KMS-11 (cell line): ENCODE results near the gene NSF.
A peak's percentile ranks its signal among the peaks of the same experiment; 100 is the strongest.
"Not testable (repeated sequence)": the region's sequence is repeated elsewhere in the genome, so short reads cannot be mapped to it uniquely, and the experiment has no call there.

Experiments
- H2AFZ ChIP-seq: fragments of 200-600 bp; sonication (generic); 2 replicates; pipeline ENCODE4 v1.6.1; 2016; ENCODE audit warnings: antibody characterized with exemption, mixed run types, low read depth
- H3K27ac ChIP-seq: fragments of 200-600 bp; sonication (generic); 2 replicates; pipeline ENCODE4 v1.6.1; 2016; ENCODE audit warnings: mild to moderate bottlenecking, mixed run types
- H3K27me3 ChIP-seq: fragments of 200-600 bp; sonication (generic); 2 replicates; pipeline ENCODE4 v1.6.1; 2017; ENCODE audit warnings: mild to moderate bottlenecking, low read depth, mixed run types, moderate library complexity; ENCODE audit not compliant: insufficient read depth
- H3K36me3 ChIP-seq: fragments of 200-600 bp; sonication (generic); 2 replicates; pipeline ENCODE4 v1.6.1; 2017; ENCODE audit warnings: mild to moderate bottlenecking, mixed run types; ENCODE audit not compliant: insufficient read depth
- H3K4me1 ChIP-seq: fragments of 200-600 bp; sonication (generic); 2 replicates; pipeline ENCODE4 v1.6.1; 2016; ENCODE audit warnings: mild to moderate bottlenecking, low read depth, mixed run types; ENCODE audit not compliant: poor library complexity, severe bottlenecking
- H3K4me2 ChIP-seq: fragments of 200-600 bp; sonication (generic); 2 replicates; pipeline ENCODE4 v1.7.0; 2016; ENCODE audit warnings: mild to moderate bottlenecking, mixed run types
- H3K4me3 ChIP-seq: fragments of 200-600 bp; sonication (generic); IDR thresholded peaks from 2 replicates; pipeline ENCODE4 v1.6.1; 2017; ENCODE audit warnings: low read depth, low read length, mixed read lengths; ENCODE audit not compliant: insufficient read depth
- H3K79me2 ChIP-seq: fragments of 200-600 bp; sonication (generic); 2 replicates; pipeline ENCODE4 v1.6.1; 2016; ENCODE audit warnings: low read depth, mixed run types; ENCODE audit not compliant: insufficient read depth
- H3K9ac ChIP-seq: fragments of 200-600 bp; sonication (generic); 2 replicates; pipeline ENCODE4 v1.6.1; 2016; ENCODE audit warnings: mild to moderate bottlenecking, mixed run types
- H4K20me1 ChIP-seq: fragments of 200-600 bp; sonication (generic); 2 replicates; pipeline ENCODE4 v1.6.1; 2016; ENCODE audit warnings: mild to moderate bottlenecking, mixed run types; ENCODE audit not compliant: insufficient read depth

NSF gene

DNA sequence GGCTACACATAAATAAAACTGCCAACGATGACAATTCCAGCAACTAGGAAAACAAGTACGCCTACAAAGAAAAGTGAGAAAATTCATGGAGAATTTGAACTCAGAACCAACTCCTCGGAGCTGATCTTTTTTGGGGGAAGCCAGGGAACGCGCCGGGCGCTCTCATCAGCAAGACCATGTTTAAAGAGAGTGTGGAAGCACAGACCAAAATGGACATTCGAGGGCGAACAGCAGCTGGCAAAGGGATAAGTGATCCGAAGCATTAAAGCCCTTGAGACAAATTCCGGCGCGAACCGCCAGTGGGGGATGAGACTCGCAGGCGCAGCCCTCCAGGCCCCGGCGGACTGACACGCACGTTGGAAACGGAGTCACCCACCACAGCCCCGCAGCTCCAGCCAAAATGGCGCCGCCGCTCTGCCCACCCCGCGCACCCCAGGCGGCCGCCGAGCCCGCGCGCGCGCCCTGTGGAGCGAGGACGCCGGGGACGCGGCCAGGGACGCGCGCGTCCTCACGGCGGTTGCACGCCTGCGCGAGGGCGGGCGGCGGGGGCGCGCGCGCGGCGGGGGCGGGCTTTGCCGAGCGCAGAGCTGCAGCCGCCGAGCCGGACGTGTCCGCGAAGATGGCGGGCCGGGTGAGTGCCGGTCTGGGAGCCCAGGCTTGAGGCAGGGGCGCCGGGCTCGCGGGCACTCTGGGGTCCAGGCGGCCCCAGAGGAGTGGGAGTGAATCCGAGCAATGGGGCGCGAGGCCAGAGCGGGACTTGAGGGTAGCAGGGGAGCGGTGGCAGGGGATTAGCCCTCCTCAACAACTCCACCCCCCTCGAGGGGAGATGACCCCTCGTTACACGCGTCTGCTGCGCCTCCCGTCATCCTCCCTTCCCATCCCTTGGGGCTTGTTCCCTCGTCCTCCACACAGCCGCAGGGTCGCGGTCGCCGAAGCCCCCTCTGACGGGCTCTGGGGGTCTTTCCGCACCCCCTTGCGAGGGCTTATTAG lies at the start of gene NSF:
TSS of gene NSF (plus strand) at position 513 of the 990 bp plus-strand sequence. CDS start at position 620, 107 bp downstream.
- not testable (repeated sequence) for H3K79me2 ChIP-seq, H3K27me3 ChIP-seq, H3K4me1 ChIP-seq, H3K4me3 ChIP-seq, H4K20me1 ChIP-seq, H3K9ac ChIP-seq, H2AFZ ChIP-seq, H3K36me3 ChIP-seq, H3K4me2 ChIP-seq, H3K27ac ChIP-seq

DNA sequence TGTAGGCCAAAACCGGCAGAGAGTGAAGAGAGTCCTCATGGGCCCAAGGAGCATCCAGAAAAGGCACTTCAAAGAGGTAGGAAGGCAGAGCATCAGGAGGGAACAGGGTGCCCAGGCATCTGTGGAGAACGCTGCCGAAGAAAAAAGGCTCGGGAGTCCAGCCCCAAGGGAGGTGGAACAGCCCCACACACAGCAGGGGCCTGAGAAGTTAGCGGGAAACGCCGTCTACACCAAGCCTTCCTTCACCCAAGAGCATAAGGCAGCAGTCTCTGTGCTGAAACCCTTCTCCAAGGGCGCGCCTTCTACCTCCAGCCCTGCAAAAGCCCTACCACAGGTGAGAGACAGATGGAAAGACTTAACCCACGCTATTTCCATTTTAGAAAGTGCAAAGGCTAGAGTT lies 41.9 kb upstream of the NSF start:
- not testable (repeated sequence) for H3K27me3 ChIP-seq, H3K27ac ChIP-seq, H3K36me3 ChIP-seq, H3K4me1 ChIP-seq, H3K9ac ChIP-seq, H3K4me2 ChIP-seq, H3K4me3 ChIP-seq, H2AFZ ChIP-seq, H4K20me1 ChIP-seq, H3K79me2 ChIP-seq

DNA sequence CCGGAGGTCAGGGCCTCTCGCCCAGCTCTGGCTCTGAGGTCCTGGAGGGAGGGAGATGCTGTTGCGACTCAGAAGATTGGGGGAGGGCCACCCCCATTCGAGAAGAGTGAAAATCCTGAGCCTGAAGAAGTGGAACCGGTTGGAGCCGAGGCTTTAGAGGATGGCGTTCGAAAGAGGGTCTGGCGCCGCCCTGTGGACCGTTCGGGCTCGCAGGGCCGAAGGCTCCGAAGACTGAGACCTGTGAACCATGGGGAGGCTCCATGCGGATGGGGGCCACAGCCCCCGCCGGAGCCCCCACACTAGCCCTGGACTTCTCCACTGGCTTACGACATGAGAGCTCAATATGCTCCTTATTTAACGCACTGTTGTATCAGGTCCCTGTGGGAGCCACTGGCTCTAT lies 31.3 kb upstream of the NSF start:
- H4K20me1 ChIP-seq, H3K27ac ChIP-seq, H3K4me3 ChIP-seq, H3K27me3 ChIP-seq, H3K79me2 ChIP-seq, H3K36me3 ChIP-seq, H3K4me1 ChIP-seq, H3K4me2 ChIP-seq, H3K9ac ChIP-seq, H2AFZ ChIP-seq: not testable (repeated sequence)

DNA sequence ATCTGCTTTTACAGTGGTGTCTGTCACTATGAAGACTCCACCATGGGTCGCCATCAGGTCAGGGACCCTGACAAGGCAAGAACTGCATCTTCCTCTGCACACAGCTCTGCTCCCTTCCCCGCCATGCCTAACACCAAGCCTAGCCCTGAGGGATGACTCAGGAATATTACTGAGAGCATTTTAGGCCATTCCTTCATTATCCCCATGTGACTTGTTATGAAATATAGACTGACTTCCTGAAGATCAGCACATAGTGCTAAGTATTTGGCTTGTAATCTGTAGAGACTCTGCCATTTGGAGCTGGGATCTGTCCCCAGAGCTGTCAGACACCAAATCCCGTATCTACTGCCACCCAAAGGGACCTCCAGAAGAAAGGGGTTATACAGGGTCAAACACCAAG lies 30.4 kb upstream of the NSF start:
- H3K36me3 ChIP-seq, H4K20me1 ChIP-seq, H3K4me1 ChIP-seq, H3K4me2 ChIP-seq, H3K9ac ChIP-seq, H3K4me3 ChIP-seq, H3K27ac ChIP-seq, H3K27me3 ChIP-seq, H3K79me2 ChIP-seq, H2AFZ ChIP-seq: not testable (repeated sequence)

DNA sequence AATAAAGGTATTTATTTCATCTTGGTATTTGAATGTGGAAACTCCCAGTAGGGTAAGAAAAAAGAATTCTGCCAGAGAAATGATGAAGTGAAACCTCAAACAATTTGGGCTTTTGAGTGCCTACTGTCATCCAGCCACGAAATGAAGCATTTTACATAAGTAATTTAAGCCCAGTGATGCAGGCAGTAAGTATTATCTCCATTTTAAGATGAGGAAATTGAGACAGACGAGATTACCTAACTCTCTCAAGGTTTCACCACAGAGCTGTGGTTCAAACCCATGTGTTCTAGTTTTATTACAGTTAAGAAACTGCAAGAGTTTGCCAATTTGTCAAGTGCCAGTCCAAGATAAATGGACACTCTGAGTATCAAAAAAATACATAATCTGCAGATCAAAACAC lies 24.2 kb upstream of the NSF start:
- not testable (repeated sequence) for H4K20me1 ChIP-seq, H2AFZ ChIP-seq, H3K9ac ChIP-seq, H3K4me3 ChIP-seq, H3K4me2 ChIP-seq, H3K36me3 ChIP-seq, H3K4me1 ChIP-seq, H3K27ac ChIP-seq, H3K79me2 ChIP-seq, H3K27me3 ChIP-seq

DNA sequence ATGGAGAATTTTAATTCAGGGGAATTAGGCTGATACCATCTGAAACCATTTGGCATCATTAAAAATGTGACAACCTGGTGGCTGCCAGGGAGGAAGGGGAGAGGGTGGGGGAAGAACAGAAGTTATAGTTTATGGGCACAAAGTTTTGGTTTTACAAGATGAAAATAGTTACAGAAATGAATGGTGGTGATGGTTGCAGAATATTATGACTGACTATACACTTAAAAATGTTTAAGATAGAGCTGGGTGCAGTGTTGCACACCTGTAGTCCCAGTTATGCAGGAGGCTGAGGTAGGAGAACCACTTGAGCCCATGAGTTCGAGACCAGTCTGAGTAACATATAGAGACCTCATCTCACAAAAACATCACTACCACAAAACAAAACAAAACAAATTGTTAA lies 23.5 kb upstream of the NSF start:
- H3K4me3 ChIP-seq, H3K36me3 ChIP-seq, H3K4me2 ChIP-seq, H2AFZ ChIP-seq, H3K79me2 ChIP-seq, H3K27ac ChIP-seq, H3K4me1 ChIP-seq, H3K27me3 ChIP-seq, H4K20me1 ChIP-seq, H3K9ac ChIP-seq: not testable (repeated sequence)

DNA sequence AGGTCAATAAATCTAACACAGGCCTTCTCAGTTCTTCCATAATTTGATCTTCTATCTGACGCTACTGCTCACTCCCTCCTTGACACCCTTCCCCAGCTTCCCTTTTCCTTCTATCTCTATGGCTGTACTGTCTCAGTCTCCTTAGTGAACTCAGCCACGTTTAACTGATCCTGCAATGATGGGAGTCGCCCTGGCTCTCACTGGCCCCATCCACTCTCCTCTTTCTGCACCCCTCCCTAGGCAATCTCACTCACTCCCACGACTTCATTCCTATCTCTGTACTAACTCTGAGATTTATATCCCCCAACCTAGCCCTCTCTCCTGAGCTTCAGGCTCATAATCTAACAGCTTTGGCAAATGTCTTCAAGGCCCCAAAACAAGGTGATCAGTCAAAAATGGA lies 18.7 kb upstream of the NSF start:
- H3K36me3 ChIP-seq, H3K4me3 ChIP-seq, H3K27me3 ChIP-seq, H3K27ac ChIP-seq, H2AFZ ChIP-seq, H3K4me1 ChIP-seq, H3K79me2 ChIP-seq, H3K4me2 ChIP-seq, H4K20me1 ChIP-seq, H3K9ac ChIP-seq: not testable (repeated sequence)

DNA sequence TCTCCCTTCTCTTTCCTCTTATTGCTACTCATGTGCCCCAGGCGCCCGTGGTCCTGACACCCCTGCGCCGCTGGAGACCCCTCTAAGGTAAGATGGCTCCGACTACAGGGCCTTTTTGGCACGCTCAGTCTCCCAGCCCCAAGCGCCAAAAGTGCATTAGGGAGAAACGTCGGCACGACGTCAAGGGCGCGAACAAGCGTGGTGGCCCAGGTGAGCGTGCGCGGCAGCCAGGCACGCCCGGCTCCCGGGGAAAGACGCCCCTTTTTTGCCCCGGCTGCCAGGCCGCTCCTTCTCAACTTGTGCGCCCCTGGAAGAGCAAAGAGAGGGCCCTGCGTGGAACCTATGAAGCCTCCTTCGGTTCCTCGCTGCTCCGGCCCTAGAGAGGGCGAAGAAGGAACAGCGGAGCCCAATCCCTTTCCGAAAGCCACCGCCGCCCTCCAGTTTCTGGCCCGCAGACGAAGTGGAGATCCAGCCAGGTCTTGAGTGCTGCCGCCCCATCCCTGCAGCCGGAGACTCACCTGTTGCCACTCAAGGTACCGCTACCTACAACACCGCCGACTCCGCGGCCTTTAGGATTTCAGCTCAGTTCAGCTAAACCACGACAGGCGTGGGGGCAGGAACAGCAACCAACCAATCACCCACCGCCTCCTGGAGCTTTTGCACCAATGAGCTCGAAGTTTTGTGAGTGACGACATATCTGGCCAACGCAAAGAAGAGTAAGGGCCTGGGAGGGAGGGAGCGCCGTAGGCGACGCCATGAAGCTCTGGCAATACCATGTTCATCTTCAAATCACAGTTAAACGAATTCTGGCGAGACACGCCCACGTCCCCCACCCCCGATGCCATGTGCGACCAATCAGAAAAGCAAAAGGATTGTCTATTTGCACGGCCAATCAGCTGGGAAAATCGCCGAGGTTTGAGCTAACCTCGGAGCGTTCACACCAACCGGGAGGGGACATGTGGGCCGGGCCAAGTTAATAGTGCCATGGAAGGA lies 11.1 kb upstream of the NSF start, which contains the start of gene ARL17A:
TSS of gene ARL17A (minus strand) at position 609 of the 993 bp plus-strand sequence. CDS start 3,369 bp downstream, outside the sequence.
- H3K9ac ChIP-seq, H4K20me1 ChIP-seq, H3K4me3 ChIP-seq: not testable (repeated sequence)

DNA sequence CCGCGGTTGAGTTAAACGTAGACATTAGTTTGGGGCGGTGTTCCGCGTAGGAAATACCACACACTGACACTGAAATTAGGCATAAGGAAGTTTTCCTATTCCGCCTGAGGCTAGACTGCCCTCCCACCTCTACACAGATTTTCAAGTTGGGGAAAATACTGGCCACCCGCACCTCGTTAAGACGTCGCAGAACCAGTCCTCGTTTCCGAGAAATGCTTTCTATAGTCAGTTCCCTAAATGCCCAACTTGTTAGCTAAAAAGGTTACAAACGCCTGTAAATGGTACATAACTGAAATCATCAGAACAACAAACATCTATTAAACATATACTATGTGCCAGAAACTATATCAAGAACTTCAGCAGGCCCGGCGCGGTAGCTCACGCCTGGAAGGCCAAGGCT lies 10.4 kb upstream of the NSF start:
- H3K4me1 ChIP-seq, H3K79me2 ChIP-seq, H3K4me3 ChIP-seq, H3K36me3 ChIP-seq, H3K27me3 ChIP-seq, H3K27ac ChIP-seq, H3K9ac ChIP-seq, H4K20me1 ChIP-seq: not testable (repeated sequence)
- peak overlapping the region; percentile 48; the same call in 1 of the 2 replicates for H3K4me2 ChIP-seq
- H2AFZ ChIP-seq = peak overlapping the region; percentile 47

More for the DNA sequence above, 11.1 kb upstream of the NSF start, which contains the start of gene ARL17A:
- H2AFZ ChIP-seq = peak within 1 kb of the TSS; percentile 47
- H3K4me1 ChIP-seq, H3K36me3 ChIP-seq, H3K79me2 ChIP-seq, H3K27ac ChIP-seq, H3K27me3 ChIP-seq: not testable (repeated sequence)
- H3K4me2 ChIP-seq = peak within 1 kb of the TSS; percentile 48; the same call in 1 of the 2 replicates
